Epithelial cell of proximal tubule (primary cell): ENCODE measurements around the gene CBR1. TPM values are rescaled to one million over a fixed set of nuclear protein-coding genes. Genes with fewer than 3 reads are reported as not detected.

ENCODE experiments used
- DNase-seq: peaks from one replicate; pipeline ENCODE4 v3.0.0-alpha.2; 2011; ENCODE audit warnings: low read depth
- H3K4me3 ChIP-seq: 2 replicates; pipeline ENCODE4 v1.5.1; 2011; ENCODE audit warnings: low read depth, mild to moderate bottlenecking, low read length
- total RNA-seq: library from RNA; depleted of rRNA; stranded (reverse); fragments of >200 nt; gene quantifications from 2 replicates; pipeline ENCODE4 v1.2.3, GENCODE V29; 2015
- TF ChIP-seq, protein P1 (sequence below): conservative IDR thresholded peaks from 2 replicates; pipeline ENCODE4 v1.5.1; 2012; ENCODE audit warnings: low read depth, mild to moderate bottlenecking, low read length

CBR1 gene
- total RNA-seq, 1 donor from 2014 or later = 118 TPM

- TF ChIP-seq, protein P1, sequence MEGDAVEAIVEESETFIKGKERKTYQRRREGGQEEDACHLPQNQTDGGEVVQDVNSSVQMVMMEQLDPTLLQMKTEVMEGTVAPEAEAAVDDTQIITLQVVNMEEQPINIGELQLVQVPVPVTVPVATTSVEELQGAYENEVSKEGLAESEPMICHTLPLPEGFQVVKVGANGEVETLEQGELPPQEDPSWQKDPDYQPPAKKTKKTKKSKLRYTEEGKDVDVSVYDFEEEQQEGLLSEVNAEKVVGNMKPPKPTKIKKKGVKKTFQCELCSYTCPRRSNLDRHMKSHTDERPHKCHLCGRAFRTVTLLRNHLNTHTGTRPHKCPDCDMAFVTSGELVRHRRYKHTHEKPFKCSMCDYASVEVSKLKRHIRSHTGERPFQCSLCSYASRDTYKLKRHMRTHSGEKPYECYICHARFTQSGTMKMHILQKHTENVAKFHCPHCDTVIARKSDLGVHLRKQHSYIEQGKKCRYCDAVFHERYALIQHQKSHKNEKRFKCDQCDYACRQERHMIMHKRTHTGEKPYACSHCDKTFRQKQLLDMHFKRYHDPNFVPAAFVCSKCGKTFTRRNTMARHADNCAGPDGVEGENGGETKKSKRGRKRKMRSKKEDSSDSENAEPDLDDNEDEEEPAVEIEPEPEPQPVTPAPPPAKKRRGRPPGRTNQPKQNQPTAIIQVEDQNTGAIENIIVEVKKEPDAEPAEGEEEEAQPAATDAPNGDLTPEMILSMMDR = no peak
- no peak overlapping the region for H3K4me3 ChIP-seq
- no peak for DNase-seq
Measured at GRCh38 chr21:36079671-36080070, 9.8 kb downstream of the CBR1 start.

DNA sequence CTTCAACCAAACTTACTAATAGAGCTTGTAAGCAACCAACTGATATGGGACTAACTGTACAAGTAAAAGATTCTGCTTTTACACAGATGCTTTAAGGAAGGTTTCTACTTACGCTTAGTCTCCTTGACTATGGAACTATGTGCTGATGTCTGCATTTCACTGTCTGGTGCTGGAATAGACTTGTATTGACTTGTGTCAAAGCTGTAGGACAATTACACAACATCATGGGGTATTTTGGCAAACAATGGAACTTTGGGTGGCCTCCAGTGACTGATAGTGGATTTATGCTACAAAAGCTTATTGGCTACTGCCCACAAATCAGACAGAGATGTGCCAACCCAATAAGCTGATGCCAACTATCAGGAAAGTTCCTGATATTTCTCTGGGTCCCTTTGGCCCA is 10.6 kb downstream of the CBR1 start:
- TF ChIP-seq, protein P1 = no peak
- no peak overlapping the region for H3K4me3 ChIP-seq
- no peak for DNase-seq

- no peak overlapping the region for H3K4me3 ChIP-seq
- DNase-seq = no peak
- TF ChIP-seq, protein P1 = no peak
Measured at GRCh38 chr21:36082237-36082664, 12.4 kb downstream of the CBR1 start.

DNA sequence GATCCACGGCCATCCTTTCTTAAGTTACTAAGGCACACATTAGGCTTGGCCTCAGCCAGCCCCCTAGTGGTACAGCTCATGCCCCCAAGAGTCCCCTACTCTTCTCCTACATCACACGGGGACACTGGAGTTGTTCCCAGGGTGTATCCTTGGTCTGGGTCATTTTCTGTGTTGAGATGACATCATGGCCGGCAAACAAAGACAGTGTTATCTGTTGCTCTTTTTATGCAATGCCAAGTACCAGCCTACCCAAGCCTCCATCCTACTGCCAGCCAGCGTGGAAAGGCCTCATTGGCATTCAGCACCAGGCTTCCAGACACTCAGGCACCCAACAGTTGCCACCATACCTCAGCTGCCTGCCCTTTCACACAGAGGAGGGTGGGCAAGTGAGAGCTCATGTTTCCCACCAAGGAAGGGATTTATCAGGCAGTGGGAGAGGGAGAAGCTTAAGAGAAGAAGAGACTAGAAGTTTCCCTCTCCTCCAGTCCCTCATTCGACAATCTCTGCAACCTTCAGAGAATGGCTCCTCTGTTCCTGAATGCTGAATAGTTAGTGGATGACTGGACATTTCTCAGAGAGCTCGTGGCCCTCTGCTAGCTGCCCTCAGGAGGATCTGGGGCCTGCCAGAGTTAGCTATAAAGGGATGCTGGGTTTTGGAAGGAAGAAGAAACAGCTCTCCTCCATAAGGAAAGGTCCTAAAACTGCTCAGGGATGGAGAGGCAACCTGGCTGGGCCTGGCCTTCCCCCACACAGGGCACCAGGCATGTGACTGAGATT is 17.7 kb downstream of the CBR1 start:
- DNase-seq = no peak
- TF ChIP-seq, protein P1 = peak; percentile 25
- no peak overlapping the region for H3K4me3 ChIP-seq

DNA sequence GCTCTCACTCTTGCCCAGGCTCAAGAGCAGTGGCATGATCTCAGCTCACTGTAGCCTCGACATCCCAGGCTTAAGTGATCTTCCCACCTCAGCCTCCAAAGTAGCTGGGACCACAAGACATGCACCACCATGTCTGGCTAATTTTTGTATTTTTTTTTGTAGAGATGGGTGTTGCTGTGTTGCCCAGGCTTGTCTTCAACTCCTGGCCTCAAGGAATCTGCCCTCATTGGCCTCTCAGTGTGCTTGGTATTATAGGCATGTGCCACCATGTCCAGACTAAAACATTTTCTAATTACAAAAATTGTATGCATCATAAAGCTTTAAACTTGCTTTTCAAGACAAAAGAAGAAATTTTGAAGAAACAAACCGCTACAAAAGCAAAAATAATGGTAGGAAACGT is 20.1 kb downstream of the CBR1 start:
- no peak for DNase-seq
- H3K4me3 ChIP-seq = no peak overlapping the region
- TF ChIP-seq, protein P1 = no peak

GRCh38 chr21:36092681-36093080 is 22.9 kb downstream of the CBR1 start:
- TF ChIP-seq, protein P1 = no peak

DNA sequence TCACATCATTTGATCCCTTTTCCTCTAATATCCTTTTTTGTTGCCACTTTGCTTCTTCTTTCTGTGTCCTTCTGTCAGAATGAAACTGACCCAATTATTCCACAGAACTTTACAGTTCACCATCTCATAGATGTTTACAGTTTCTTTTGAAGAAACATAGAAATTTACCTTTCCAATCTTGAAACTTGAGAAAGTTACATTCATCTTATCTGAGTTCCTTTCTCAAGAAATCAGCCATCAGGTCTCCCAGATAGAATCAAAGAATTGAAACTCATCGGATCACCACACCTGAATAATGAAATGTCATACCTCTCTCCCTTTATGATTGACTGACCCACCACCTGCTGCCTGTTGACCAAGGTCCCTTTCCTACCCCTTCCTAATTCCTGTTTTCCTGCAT is 23.7 kb downstream of the CBR1 start:
- TF ChIP-seq, protein P1 = no peak
- H3K4me3 ChIP-seq = no peak overlapping the region
- no peak for DNase-seq

More at GRCh38 chr21:36092681-36093080, 22.9 kb downstream of the CBR1 start:
- no peak overlapping the region for H3K4me3 ChIP-seq
- no peak for DNase-seq
